ENCODE measurements around the gene TMEM69. TPM values are rescaled to one million over a fixed set of nuclear protein-coding genes. Genes with fewer than 3 reads are reported as not detected.

Gene TMEM69
- total and polyA plus RNA-seq, 2 experiments from 2014 or later, result 30.6 to 33.5 TPM

GRCh38 chr1:45659222-45659621, 28.8 kb upstream of the TMEM69 start:
- 97% methylated on average over 2 of the region's 2 CpGs for WGBS (ENCODE audit: low lambda C conversion rate, missing lambda C conversion rate)
- H3K4me2 ChIP-seq, result peak overlapping the region; percentile 4
- no peak overlapping the region for H3K4me3 ChIP-seq
- H3K79me2 ChIP-seq, result peaks cover 94% of the 10 kb centered on the region
- no peak overlapping the region for H2AFZ ChIP-seq
- H3K9me3 ChIP-seq (ENCODE audit: low read depth), result no peaks in the 10 kb centered on the region
- H3K27me3 ChIP-seq, result no peaks in the 10 kb centered on the region
- H4K20me1 ChIP-seq (ENCODE audit: insufficient read depth, poor library complexity, severe bottlenecking), result peaks cover 45% of the 10 kb centered on the region
- H3K36me3 ChIP-seq (replicated peaks; ENCODE audit: insufficient read depth, low read depth), result no peaks in the 10 kb centered on the region
- peaks cover 6% of the 10 kb centered on the region for H3K4me1 ChIP-seq (ENCODE audit: insufficient read depth)
- TF ChIP-seq EZH2phosphoT487 (IDR thresholded peaks at IDR 0.05; ENCODE audit: low read depth, severe bottlenecking, unreplicated experiment), result no peak
- peak overlapping the region; percentile 14 for H3K27ac ChIP-seq
- no peaks in the 10 kb centered on the region for H3K9me2 ChIP-seq (replicated peaks; ENCODE audit: insufficient read depth)
- no peak for DNase-seq (ENCODE audit: low spot score)

- TF ChIP-seq, protein P1, sequence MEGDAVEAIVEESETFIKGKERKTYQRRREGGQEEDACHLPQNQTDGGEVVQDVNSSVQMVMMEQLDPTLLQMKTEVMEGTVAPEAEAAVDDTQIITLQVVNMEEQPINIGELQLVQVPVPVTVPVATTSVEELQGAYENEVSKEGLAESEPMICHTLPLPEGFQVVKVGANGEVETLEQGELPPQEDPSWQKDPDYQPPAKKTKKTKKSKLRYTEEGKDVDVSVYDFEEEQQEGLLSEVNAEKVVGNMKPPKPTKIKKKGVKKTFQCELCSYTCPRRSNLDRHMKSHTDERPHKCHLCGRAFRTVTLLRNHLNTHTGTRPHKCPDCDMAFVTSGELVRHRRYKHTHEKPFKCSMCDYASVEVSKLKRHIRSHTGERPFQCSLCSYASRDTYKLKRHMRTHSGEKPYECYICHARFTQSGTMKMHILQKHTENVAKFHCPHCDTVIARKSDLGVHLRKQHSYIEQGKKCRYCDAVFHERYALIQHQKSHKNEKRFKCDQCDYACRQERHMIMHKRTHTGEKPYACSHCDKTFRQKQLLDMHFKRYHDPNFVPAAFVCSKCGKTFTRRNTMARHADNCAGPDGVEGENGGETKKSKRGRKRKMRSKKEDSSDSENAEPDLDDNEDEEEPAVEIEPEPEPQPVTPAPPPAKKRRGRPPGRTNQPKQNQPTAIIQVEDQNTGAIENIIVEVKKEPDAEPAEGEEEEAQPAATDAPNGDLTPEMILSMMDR (IDR thresholded peaks at IDR 0.05; ENCODE audit: poor library complexity), result no peak
- TF ChIP-seq EZH2 (IDR thresholded peaks at IDR 0.05; ENCODE audit: borderline replicate concordance) (no peak), EZH2phosphoT487 (IDR thresholded peaks at IDR 0.05; ENCODE audit: low read depth, severe bottlenecking, unreplicated experiment) (no peak)
- Histone ChIP-seq H2AFZ (no peak overlapping the region), H3K27ac (no peak overlapping the region), H3K4me2 (no peak overlapping the region), H3K9me3 (ENCODE audit: low read depth) (no peaks in the 10 kb centered on the region), H4K20me1 (ENCODE audit: insufficient read depth, poor library complexity, severe bottlenecking) (peaks cover 57% of the 10 kb centered on the region), H3K36me3 (replicated peaks; ENCODE audit: insufficient read depth, low read depth) (no peaks in the 10 kb centered on the region), H3K9me2 (replicated peaks; ENCODE audit: insufficient read depth) (no peaks in the 10 kb centered on the region), H3K79me2 (peaks cover 94% of the 10 kb centered on the region), H3K27me3 (no peaks in the 10 kb centered on the region), H3K4me1 (ENCODE audit: insufficient read depth) (peaks cover 6% of the 10 kb centered on the region), H3K4me3 (no peak overlapping the region)
- 94% methylated on average over 2 of the region's 2 CpGs for WGBS (ENCODE audit: low lambda C conversion rate, missing lambda C conversion rate)
- no peak for DNase-seq (ENCODE audit: low spot score)
Measured at GRCh38 chr1:45660336-45660735, 27.6 kb upstream of the TMEM69 start.

DNA sequence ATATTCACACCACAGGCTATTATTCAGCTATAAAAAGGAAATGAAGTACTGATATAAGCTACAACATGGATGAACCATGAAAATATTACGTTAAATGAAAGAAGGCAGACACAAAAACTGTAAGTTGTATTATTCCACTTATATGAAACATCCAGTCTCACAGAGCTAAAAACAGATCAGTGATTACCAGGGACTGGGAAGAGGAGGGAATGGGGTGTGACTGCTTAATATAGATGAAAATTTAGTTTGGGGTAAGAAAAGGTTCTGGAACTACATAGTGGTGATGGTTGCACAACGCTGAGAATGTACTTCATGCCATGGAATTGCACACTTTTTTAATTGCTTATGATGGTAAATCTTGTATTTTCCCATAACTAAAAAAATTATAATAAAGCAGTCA, 21.1 kb upstream of the TMEM69 start:
- no peak for DNase-seq (ENCODE audit: low spot score)
- Histone ChIP-seq H3K36me3 (replicated peaks; ENCODE audit: insufficient read depth, low read depth) (no peaks in the 10 kb centered on the region), H3K4me3 (no peak overlapping the region), H4K20me1 (ENCODE audit: insufficient read depth, poor library complexity, severe bottlenecking) (peaks cover 95% of the 10 kb centered on the region), H3K79me2 (peaks cover 100% of the 10 kb centered on the region), H3K9me2 (replicated peaks; ENCODE audit: insufficient read depth) (no peaks in the 10 kb centered on the region), H2AFZ (no peak overlapping the region), H3K9me3 (ENCODE audit: low read depth) (no peaks in the 10 kb centered on the region), H3K27me3 (no peaks in the 10 kb centered on the region), H3K4me1 (ENCODE audit: insufficient read depth) (peaks cover 14% of the 10 kb centered on the region), H3K27ac (no peak overlapping the region), H3K4me2 (no peak overlapping the region)
- WGBS (ENCODE audit: low lambda C conversion rate, missing lambda C conversion rate), result 98% methylated on average over 2 of the region's 2 CpGs
- TF ChIP-seq, protein P1 (IDR thresholded peaks at IDR 0.05; ENCODE audit: poor library complexity), result no peak
- TF ChIP-seq EZH2phosphoT487 (IDR thresholded peaks at IDR 0.05; ENCODE audit: low read depth, severe bottlenecking, unreplicated experiment) (no peak), EZH2 (IDR thresholded peaks at IDR 0.05; ENCODE audit: borderline replicate concordance) (no peak)

GRCh38 chr1:45667321-45668111, 20.5 kb upstream of the TMEM69 start:
- H3K27ac ChIP-seq, result no peak overlapping the region
- peaks cover 95% of the 10 kb centered on the region for H4K20me1 ChIP-seq (ENCODE audit: insufficient read depth, poor library complexity, severe bottlenecking)
- no peak overlapping the region for H2AFZ ChIP-seq
- no peak overlapping the region for H3K4me2 ChIP-seq
- H3K9me3 ChIP-seq (ENCODE audit: low read depth), result no peaks in the 10 kb centered on the region
- no peaks in the 10 kb centered on the region for H3K36me3 ChIP-seq (replicated peaks; ENCODE audit: insufficient read depth, low read depth)
- H3K4me1 ChIP-seq (ENCODE audit: insufficient read depth), result peaks cover 14% of the 10 kb centered on the region
- no peaks in the 10 kb centered on the region for H3K9me2 ChIP-seq (replicated peaks; ENCODE audit: insufficient read depth)
- no peak for DNase-seq (ENCODE audit: low spot score)
- 88% methylated on average over 8 of the region's 8 CpGs for WGBS (ENCODE audit: low lambda C conversion rate, missing lambda C conversion rate)
- H3K27me3 ChIP-seq, result no peaks in the 10 kb centered on the region
- no peak for TF ChIP-seq EZH2phosphoT487 (IDR thresholded peaks at IDR 0.05; ENCODE audit: low read depth, severe bottlenecking, unreplicated experiment)
- TF ChIP-seq EZH2 (IDR thresholded peaks at IDR 0.05; ENCODE audit: borderline replicate concordance), result no peak
- TF ChIP-seq, protein P1 (IDR thresholded peaks at IDR 0.05; ENCODE audit: poor library complexity), result no peak
- peaks cover 100% of the 10 kb centered on the region for H3K79me2 ChIP-seq
- no peak overlapping the region for H3K4me3 ChIP-seq

Measured in hepatocyte (in vitro differentiated cells).